HCT116 (cell line): Measurements from ENCODE around the gene RHCG. TPM values are rescaled to one million over a fixed set of nuclear protein-coding genes. Genes with fewer than 3 reads are reported as not detected.

Experiments used
- ATAC-seq: fragments of 200-7000 bp; cut with Tn5 transposase; 2 replicates; pipeline ENCODE4 v1.9.1; 2020; ENCODE audit warnings: mild to moderate bottlenecking, moderate library complexity
- BruUV-seq: library from RNA; stranded (reverse); fragments of 400-500 nt; replicated peaks from 2 replicates; lab custom pipeline; 2021; lab: Mats Ljungman, UMichigan
- CTCF ChIA-PET: fragments of 300-600 bp; sonication (Branson Sonifier 250); formaldehyde crosslinking; loops from one replicate; lab custom pipeline; 2021; ENCODE audit warnings: antibody characterized with exemption; lab: Charles Lee
- POLR2A ChIA-PET: fragments of 300-600, 350-600 bp; sonication (Branson Sonifier 250); formaldehyde crosslinking; loops from one replicate; lab custom pipeline; 2021; ENCODE audit warnings: antibody characterized with exemption; lab: Charles Lee
- RAD21 ChIA-PET, 2 experiments: fragments of 300-600 bp; sonication (Branson Sonifier 250); formaldehyde crosslinking; loops; one replicate each; lab custom pipeline; 2023; ENCODE audit warnings: low total read pairs in 2 of 2; ENCODE audit not compliant: uncharacterized antibody in 2 of 2, unreplicated experiment in 2 of 2, low non-redundant PET in 1 of 2; lab: Charles Lee
- DNase-seq: peaks from one replicate; pipeline ENCODE4 v3.0.0-alpha.2; 2010; ENCODE audit warnings: low read depth, low spot score
- H2AFZ ChIP-seq: fragments of 200-600 bp; shearing (Covaris generic), sonication (generic); 2 replicates; pipeline ENCODE4 v1.6.1; 2017; ENCODE audit warnings: low read depth, mixed run types, mixed read lengths, antibody characterized with exemption, low read length; ENCODE audit not compliant: poor library complexity, severe bottlenecking
- H3K27ac ChIP-seq: 2 replicates; pipeline ENCODE4 v1.5.1; 2012; ENCODE audit warnings: low read depth, low read length
- H3K27me3 ChIP-seq: fragments of 200-600 bp; sonication (generic); 2 replicates; pipeline ENCODE4 v1.6.1; 2016; ENCODE audit warnings: mixed run types, low read length, mixed read lengths; ENCODE audit not compliant: insufficient read depth
- H3K36me3 ChIP-seq, 2 experiments: fragments of 200-500 bp in 1 of 2; fragments of 200-600 bp in 1 of 2; sonication (Bioruptor generic) in 1 of 2; sonication (generic) in 1 of 2; 2 replicates each; pipeline versions ENCODE4 v1.5.1 to v1.6.1; 2014 to 2016; ENCODE audit warnings: low read length in 2 of 2, inconsistent platforms in 1 of 2, mixed read lengths in 1 of 2, mixed run types in 1 of 2; ENCODE audit not compliant: insufficient read depth in 2 of 2, control insufficient read depth in 1 of 2
- H3K4me1 ChIP-seq, 2 experiments: fragments of 200-600 bp in 1 of 2; sonication (generic) in 1 of 2; 2 replicates each; pipeline versions ENCODE4 v1.5.1 to v1.6.1; 2012 to 2017; ENCODE audit warnings: low read length in 2 of 2, inconsistent platforms in 1 of 2, mild to moderate bottlenecking in 1 of 2, mixed read lengths in 1 of 2, mixed run types in 1 of 2, moderate library complexity in 1 of 2; ENCODE audit not compliant: insufficient read depth in 2 of 2, control insufficient read depth in 1 of 2
- H3K4me2 ChIP-seq: fragments of 200-600 bp; sonication (generic); 2 replicates; pipeline ENCODE4 v1.6.1; 2017; ENCODE audit warnings: mixed run types, low read length, mixed read lengths
- H3K4me3 ChIP-seq, 2 experiments: fragments of 200-600 bp in 1 of 2; sonication (generic) in 1 of 2; replicated peaks in 1 of 2; 2 replicates each; pipeline ENCODE4 v1.5.1; 2011 to 2016; ENCODE audit warnings: low read length in 2 of 2, control low read depth in 1 of 2, low read depth in 1 of 2, mild to moderate bottlenecking in 1 of 2, mixed read lengths in 1 of 2, mixed run types in 1 of 2
- H3K79me2 ChIP-seq: fragments of 200-600 bp; sonication (generic); 2 replicates; pipeline ENCODE4 v1.6.1; 2017; ENCODE audit warnings: mild to moderate bottlenecking, mixed run types, low read length, moderate library complexity, mixed read lengths; ENCODE audit not compliant: insufficient read depth
- H3K9ac ChIP-seq: fragments of 200-600 bp; sonication (generic); 2 replicates; pipeline ENCODE4 v1.6.1; 2016; ENCODE audit warnings: low read length, mixed read lengths
- H3K9me2 ChIP-seq: fragments of 200-600 bp; sonication (generic), shearing (Covaris generic); 2 replicates; pipeline ENCODE4 v1.6.1; 2017; ENCODE audit warnings: mixed run types, mild to moderate bottlenecking, moderate library complexity; ENCODE audit not compliant: insufficient read depth
- H3K9me3 ChIP-seq, 2 experiments: fragments of 200-500 bp in 1 of 2; fragments of 200-600 bp in 1 of 2; sonication (Bioruptor generic) in 1 of 2; sonication (generic) in 1 of 2; 2 replicates each; pipeline ENCODE4 v1.6.1; 2014 to 2017; ENCODE audit warnings: low read length in 2 of 2, mixed read lengths in 2 of 2, inconsistent platforms in 1 of 2, low read depth in 1 of 2, mild to moderate bottlenecking in 1 of 2, mixed run types in 1 of 2, moderate library complexity in 1 of 2; ENCODE audit not compliant: control insufficient read depth in 1 of 2, insufficient read depth in 1 of 2
- H4K20me1 ChIP-seq: fragments of 200-600 bp; sonication (generic), shearing (Covaris generic); 2 replicates; pipeline ENCODE4 v1.6.1; 2017; ENCODE audit warnings: mixed run types, mild to moderate bottlenecking, moderate library complexity; ENCODE audit not compliant: insufficient read depth
- ATF3 ChIP-seq: IDR thresholded peaks from 2 replicates; pipeline ENCODE4 v1.6.1; 2012
- CBX3 ChIP-seq: IDR thresholded peaks from 2 replicates; pipeline ENCODE4 v1.6.1; 2012; ENCODE audit warnings: low read depth
- CTCF ChIP-seq, 3 experiments: fragments of 200-600 bp in 1 of 3; sonication (generic) in 1 of 3; IDR thresholded peaks in 2 of 3; conservative IDR thresholded peaks in 1 of 3; 2 replicates each; pipeline ENCODE4 v1.5.1; 2012 to 2017; ENCODE audit warnings: low read depth in 2 of 3, low read length in 2 of 3, antibody characterized with exemption in 1 of 3, borderline replicate concordance in 1 of 3, control low read depth in 1 of 3, mild to moderate bottlenecking in 1 of 3, mixed read lengths in 1 of 3, mixed run types in 1 of 3, moderate library complexity in 1 of 3; ENCODE audit not compliant: insufficient read depth in 1 of 3
- EGR1 ChIP-seq: IDR thresholded peaks from 2 replicates; pipeline ENCODE4 v1.6.1; 2012; ENCODE audit warnings: low read depth
- ELF1 ChIP-seq: IDR thresholded peaks from 2 replicates; pipeline ENCODE4 v1.6.1; 2012; ENCODE audit warnings: low read depth, borderline replicate concordance
- EZH2 ChIP-seq: fragments of 200-600 bp; sonication (generic); IDR thresholded peaks from 2 replicates; pipeline ENCODE4 v1.6.1; 2017; ENCODE audit warnings: antibody characterized with exemption, mixed run types
- EZH2phosphoT487 ChIP-seq: fragments of 200-600 bp; IDR thresholded peaks from 2 replicates; pipeline ENCODE4 v1.6.1; 2018; ENCODE audit warnings: antibody characterized with exemption, borderline replicate concordance
- FOSL1 ChIP-seq: IDR thresholded peaks from 2 replicates; pipeline ENCODE4 v1.6.1; 2012; ENCODE audit warnings: low read depth
- JUND ChIP-seq: IDR thresholded peaks from 2 replicates; pipeline ENCODE4 v1.6.1; 2012
- MAX ChIP-seq: IDR thresholded peaks from 2 replicates; pipeline ENCODE4 v1.6.1; 2012
- POLR2A ChIP-seq: IDR thresholded peaks from 2 replicates; pipeline ENCODE4 v1.7.0; 2011; ENCODE audit warnings: borderline replicate concordance; ENCODE audit not compliant: insufficient read depth, insufficient read length; ENCODE audit errors: extremely low read depth
- POLR2AphosphoS5 ChIP-seq: IDR thresholded peaks from 2 replicates; pipeline ENCODE4 v1.6.1; 2011; ENCODE audit warnings: mild to moderate bottlenecking, low read depth, low read length, moderate library complexity
- RAD21 ChIP-seq: IDR thresholded peaks from 2 replicates; pipeline ENCODE4 v1.6.1; 2012; ENCODE audit warnings: low read depth, mild to moderate bottlenecking
- REST ChIP-seq: IDR thresholded peaks from 2 replicates; pipeline ENCODE4 v1.6.1; 2012; ENCODE audit warnings: low read depth
- SRF ChIP-seq: IDR thresholded peaks from 2 replicates; pipeline ENCODE4 v1.6.1; 2012; ENCODE audit warnings: low read depth
- TCF7L2 ChIP-seq: IDR thresholded peaks from 2 replicates; pipeline ENCODE4 v1.7.0; 2011; ENCODE audit warnings: borderline replicate concordance, inconsistent platforms; ENCODE audit not compliant: insufficient read depth, insufficient read length; ENCODE audit errors: extremely low read depth
- YY1 ChIP-seq: IDR thresholded peaks from 2 replicates; pipeline ENCODE4 v1.6.1; 2011; ENCODE audit warnings: low read length, low read depth, moderate library complexity, mild to moderate bottlenecking; ENCODE audit not compliant: insufficient replicate concordance; ENCODE audit errors: extremely low read depth
- ZBTB33 ChIP-seq: IDR thresholded peaks from 2 replicates; pipeline ENCODE4 v1.6.1; 2011; ENCODE audit warnings: mild to moderate bottlenecking, low read length, moderate library complexity; ENCODE audit not compliant: insufficient replicate concordance; ENCODE audit errors: extremely low read depth
- ZNF274 ChIP-seq: fragments of 200-500 bp; sonication (Bioruptor generic); IDR thresholded peaks from 2 replicates; pipeline ENCODE4 v1.6.1; 2014; ENCODE audit warnings: mild to moderate bottlenecking, low read depth, low read length, inconsistent platforms
- intact Hi-C: fragments of 100-400 bp; cut with micrococcal nuclease; formaldehyde crosslinking; loops from 2 replicates; pipeline ENCODE4 v1.10.0; 2022
- total RNA-seq: library from RNA; stranded (reverse); gene quantifications from one replicate; pipeline ENCODE4 v1.2.1, GENCODE V29; 2021; ENCODE audit not compliant: unreplicated experiment

RHCG gene
- total RNA-seq, 1 experiment from 2014 or later, result not detected

GRCh38 chr15:89439764-89440163, 56.6 kb downstream of the RHCG start:
- Histone ChIP-seq H4K20me1 (no peaks in the 10 kb centered on the region), H3K9me3 (no peaks in the 10 kb centered on the region), H3K4me3 (no peak overlapping the region), H3K4me1 (peaks cover 2 to 15% of the 10 kb centered on the region in 2 experiments; a peak in 3 of 4 replicates), H3K9ac (no peak overlapping the region), H2AFZ (no peak overlapping the region), H3K27ac (no peak overlapping the region), H3K4me2 (no peak overlapping the region), H3K9me2 (no peaks in the 10 kb centered on the region), H3K27me3 (no peaks in the 10 kb centered on the region), H3K79me2 (no peaks in the 10 kb centered on the region), H3K36me3 (no peaks in the 10 kb centered on the region)
- CTCF ChIA-PET, result no interaction called here
- TF ChIP-seq RAD21, result no peak
- no peak for TF ChIP-seq REST
- TF ChIP-seq EZH2, result no peak
- no peak for TF ChIP-seq CBX3
- no peak for TF ChIP-seq EZH2phosphoT487
- TF ChIP-seq ZBTB33, result no peak
- no peak for TF ChIP-seq ZNF274
- TF ChIP-seq YY1, result no peak
- TF ChIP-seq TCF7L2, result no peak
- no peak for TF ChIP-seq EGR1
- TF ChIP-seq ATF3, result no peak
- TF ChIP-seq CTCF (IDR thresholded peaks at IDR 0.05 in 2 of 3, conservative IDR thresholded peaks at IDR 0.05 in 1 of 3; ENCODE audit: borderline replicate concordance in 1 of 3, insufficient read depth in 1 of 3, low read depth in 2 of 3, low read length in 2 of 3), result no peak
- TF ChIP-seq POLR2AphosphoS5, result no peak
- no peak for TF ChIP-seq FOSL1
- no peak for TF ChIP-seq SRF
- TF ChIP-seq POLR2A, result no peak
- TF ChIP-seq JUND, result no peak
- no peak for TF ChIP-seq MAX
- TF ChIP-seq ELF1, result no peak
- RAD21 ChIA-PET, result no interaction called here
- intact Hi-C loops, result no loop called here
- no peak for ATAC-seq
- BruUV-seq, result no TSS peak
- POLR2A ChIA-PET, result no interaction called here
- no peak for DNase-seq
